Activated CD4-positive, CD25-positive, alpha-beta regulatory T cell treated with anti-CD3 and anti-CD28 coated beads, Interleukin-2, amount 50 U/mL, for 16 hours (primary cell): ENCODE data around the gene ZNF584.
A peak's percentile ranks its signal among the peaks of the same experiment; 100 is the strongest.

Source experiments
- DNase-seq: peaks from one replicate; pipeline ENCODE4 v3.0.0-alpha.2; 2020; ENCODE audit warnings: low read depth, low spot score

Gene ZNF584

DNA sequence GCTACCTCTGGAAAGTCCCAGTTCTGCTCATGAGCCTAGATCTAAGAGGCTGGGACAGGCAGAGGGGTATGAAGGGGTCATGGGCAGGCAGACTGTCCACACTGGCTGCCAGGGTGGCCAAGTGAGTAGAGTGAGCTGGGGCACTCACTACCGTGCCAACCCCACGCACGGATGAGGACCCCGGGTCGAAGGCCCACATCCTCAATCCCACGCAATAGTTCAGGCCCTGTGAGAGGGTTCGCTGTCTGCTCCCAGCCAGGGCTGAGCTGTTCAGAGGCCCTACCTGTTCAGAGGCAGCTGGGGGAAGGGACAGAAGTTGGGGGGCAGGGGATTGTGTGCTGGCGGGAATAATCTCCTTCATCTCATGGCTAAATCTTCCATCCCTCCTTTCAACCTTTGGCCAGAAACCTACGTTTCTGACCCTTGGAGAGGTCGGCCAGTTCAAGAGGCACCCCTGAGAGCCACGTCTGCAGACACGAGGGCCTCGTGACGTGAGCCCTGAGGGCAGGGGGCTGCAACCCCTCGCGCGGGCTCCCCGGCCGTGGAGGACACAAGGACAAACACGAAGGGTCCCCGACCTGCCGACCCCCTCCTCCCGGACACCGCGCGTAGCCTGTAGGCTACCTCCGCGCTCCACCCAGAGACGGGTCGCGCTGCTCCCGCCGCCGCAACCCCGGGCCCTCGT is 22.4 kb upstream of the ZNF584 start:
- no peak for DNase-seq

DNA sequence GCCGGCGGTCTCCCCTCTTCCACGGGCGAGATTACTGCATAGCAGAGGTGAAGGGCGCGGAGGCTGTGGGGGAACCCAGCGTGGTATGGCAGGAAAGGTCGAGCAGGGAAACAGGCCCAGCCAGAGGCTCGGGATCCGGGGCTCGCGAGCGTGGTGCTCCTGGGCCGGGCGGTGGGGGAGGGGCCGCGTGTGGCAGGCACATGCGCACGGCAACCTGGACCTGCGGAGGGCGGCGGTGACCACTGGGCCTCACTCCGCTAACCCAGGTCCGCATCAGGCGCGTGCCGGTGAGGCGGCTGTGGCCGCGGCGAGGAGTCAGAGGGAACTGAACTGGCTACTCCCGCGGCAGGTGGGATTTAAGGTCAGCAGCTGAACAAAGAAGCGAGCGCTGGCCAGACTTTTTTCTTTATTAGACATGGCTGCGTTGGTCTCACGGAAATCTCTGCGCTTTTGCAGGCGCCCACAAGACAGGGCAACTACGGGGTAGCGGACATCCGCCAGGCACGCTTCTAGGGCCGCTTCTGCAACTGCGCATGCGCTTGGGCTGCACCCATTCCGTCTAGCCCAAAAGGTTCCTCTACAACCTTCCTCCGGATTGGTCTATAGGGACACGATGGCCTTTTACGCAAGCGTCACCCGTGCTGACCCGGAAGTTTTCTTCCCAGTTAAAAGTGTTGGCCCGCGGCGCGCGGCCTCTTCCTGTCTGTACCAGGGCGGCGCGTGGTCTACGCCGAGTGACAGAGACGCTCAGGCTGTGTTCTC is 21.7 kb upstream of the ZNF584 start, which contains the start of gene RPS5:
Gene RPS5, plus strand, starts transcription at position 694 of the 762 bp plus-strand sequence. CDS start 869 bp downstream, outside the sequence.
- peak; percentile 97 for DNase-seq

DNA sequence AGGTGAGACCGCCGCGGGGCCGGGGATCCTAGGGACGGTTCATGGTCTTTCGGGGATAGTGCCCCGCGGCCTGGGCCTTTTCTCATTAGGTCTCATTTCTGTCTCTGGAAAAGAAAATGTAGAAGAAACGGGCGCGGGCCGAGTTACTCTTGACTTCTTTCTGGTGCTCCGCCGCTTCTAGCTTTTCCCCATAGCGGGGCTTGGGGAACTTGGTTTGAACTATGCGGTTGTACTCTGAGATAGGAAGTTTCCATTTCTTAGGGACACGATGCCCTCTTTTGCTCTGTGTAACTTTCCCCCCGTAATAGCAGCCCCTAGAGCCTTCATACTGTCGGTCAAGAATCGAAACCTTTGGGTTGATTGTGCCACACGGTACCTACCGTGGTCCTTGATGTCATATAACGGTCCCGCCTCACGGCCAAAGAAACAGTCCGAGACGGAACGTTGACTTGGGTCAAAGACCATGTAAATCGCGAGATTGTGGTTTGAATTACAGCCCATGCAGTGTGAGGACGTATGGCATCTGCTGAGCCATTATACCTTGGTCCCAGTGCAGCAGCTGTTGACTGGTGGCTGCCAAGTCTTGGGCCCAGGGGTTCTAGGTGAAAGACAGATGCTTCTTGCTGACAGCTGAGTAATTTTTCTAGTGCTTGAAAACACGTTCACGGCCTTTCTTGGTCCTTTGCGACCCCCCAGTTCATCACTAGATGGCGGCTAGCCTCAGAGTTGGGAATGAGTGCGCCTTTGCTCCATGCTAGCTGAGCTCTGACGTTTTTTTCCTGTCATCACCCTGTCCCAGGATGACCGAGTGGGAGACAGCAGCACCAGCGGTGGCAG is 20.9 kb upstream of the ZNF584 start:
- no peak for DNase-seq

DNA sequence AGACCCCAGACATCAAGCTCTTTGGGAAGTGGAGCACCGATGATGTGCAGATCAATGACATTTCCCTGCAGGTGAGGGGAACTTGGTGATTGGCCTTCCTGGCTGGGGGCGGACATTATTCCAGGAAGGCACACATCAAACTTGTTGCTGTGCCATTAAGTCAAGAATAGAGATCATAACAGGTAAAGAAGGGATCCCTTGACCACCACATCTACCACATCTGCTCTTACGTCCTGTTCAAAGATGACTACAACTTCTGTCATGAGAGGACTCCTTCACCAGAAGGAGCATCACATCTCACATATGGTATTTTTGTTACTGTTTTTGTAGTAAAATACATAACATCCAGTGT is 20.3 kb upstream of the ZNF584 start:
- DNase-seq: no peak

DNA sequence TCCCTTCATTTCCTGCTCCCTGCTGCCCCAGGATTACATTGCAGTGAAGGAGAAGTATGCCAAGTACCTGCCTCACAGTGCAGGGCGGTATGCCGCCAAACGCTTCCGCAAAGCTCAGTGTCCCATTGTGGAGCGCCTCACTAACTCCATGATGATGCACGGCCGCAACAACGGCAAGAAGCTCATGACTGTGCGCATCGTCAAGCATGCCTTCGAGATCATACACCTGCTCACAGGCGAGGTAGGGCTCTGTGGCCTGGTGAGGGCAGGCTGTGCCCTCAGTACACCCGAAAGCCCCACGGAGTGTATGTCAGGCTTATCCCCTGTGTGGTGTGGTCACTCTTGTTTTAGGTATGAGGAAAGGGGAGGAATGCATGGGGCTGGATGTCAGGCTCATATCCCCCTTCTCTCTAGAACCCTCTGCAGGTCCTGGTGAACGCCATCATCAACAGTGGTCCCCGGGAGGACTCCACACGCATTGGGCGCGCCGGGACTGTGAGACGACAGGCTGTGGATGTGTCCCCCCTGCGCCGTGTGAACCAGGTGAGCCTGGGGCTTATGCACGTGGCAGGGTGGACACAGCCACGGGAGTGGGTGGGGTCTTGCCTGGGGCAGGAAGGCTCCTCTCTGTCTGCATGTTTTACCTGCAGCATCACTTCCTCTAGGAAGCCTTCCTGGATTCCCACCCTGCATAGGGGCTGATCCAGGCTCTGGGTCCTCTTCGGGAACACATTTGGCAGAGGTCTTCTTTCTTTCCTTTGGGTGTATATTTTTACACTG is 15.3 kb upstream of the ZNF584 start:
- DNase-seq: no peak

DNA sequence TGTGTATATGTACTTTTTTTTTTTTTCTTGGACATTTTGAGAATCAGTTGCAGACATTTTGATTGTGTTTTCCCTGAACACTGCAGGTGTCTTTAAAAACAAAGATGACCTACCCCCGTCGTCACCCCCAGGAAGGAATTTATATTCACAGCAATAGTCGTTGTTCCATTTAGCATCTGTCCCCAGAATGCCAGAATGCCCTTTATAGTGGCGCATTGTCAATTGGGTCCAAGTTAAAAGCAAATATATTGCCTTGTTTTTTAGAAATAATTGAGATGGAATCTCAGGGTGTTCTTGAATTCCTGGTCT is 14.8 kb upstream of the ZNF584 start:
- no peak for DNase-seq

DNA sequence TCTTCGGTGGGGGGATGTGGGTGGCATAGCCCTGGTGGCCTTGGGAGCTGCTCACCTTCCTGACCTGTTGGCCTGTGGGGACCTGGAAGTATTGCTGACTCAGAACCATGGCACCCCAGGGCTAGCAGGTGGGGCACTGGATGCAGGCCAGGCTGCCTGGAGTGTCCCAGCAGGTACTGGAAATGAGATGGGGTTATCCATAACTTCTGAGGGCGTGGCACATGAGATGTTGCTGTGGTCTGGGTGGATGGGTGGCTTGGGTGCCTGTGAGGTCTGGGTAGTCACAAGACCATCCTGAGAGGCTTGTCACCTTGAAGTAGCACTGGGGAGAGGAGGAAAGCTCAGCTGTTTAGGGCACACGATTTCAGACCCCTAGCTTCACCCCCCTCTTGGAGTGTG is 13.6 kb upstream of the ZNF584 start:
- DNase-seq: no peak

DNA sequence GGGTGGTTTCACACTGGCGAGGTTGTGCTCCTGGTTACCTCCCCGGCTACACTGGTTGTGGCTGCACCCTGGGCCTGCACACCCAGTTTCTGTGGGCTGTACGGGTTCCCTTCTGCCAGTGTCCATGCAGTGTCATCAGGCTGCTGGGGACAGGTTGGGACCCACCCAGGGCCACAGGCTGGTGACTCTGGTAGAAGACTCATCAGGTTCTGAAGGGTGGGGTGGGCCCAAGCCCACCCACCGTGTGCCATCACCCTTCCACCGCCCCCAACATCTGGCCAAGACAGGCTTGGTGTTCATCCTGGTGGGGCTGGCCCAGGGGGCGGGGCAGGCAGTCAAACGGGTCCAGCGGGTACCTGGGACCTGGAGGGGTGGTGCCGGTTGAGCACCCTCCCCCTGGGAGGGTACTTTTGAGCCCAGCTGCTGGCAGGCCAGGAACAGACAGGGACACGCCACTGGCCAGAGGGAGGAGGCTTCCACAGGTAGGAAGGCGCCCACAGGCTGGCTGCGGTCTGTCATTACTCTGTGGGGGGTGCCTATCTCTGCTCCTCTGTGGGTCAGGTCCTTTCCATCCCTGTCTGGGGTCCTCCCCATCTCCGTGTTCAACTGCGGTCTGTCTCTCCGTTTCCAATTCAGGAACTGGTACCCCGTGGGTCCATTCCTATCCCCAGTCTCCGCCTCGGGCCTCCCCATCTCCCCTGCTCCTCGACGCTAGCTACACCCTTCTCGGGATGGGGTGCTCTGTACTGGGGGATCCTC is 13.1 kb upstream of the ZNF584 start, which contains the start of gene RNF225:
Gene RNF225, plus strand, starts transcription at position 437 of the 759 bp plus-strand sequence. CDS start 434 bp downstream, outside the sequence.
- DNase-seq: no peak

DNA sequence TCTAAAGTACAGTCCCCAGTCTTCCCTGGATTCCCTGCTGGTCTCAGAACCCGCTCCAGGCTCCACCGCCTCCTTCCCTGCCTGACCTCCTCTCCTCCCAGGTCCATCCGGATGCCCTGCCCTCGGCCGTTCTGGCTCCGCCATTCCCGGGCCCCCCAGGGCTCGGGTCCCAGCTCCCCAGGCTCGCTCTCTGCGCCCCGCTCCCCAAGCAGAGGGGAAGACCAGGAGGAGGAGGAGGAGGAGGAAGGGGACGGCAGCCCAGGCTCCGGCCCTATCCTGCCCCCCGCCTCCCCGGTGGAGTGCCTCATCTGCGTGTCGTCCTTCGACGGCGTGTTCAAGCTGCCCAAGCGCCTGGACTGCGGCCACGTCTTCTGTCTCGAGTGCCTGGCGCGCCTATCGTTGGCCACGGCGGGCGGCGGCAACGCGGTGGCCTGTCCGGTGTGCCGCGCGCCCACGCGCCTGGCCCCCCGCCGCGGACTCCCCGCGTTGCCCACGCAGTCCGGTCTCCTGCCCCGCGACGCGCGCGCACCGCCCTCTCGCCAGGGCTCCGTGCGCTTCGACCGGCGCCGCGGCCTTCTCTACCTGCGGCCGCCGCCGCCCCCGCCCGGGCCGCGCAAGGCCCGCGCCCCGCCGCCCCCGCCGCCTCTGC is 12.3 kb upstream of the ZNF584 start:
- no peak for DNase-seq

DNA sequence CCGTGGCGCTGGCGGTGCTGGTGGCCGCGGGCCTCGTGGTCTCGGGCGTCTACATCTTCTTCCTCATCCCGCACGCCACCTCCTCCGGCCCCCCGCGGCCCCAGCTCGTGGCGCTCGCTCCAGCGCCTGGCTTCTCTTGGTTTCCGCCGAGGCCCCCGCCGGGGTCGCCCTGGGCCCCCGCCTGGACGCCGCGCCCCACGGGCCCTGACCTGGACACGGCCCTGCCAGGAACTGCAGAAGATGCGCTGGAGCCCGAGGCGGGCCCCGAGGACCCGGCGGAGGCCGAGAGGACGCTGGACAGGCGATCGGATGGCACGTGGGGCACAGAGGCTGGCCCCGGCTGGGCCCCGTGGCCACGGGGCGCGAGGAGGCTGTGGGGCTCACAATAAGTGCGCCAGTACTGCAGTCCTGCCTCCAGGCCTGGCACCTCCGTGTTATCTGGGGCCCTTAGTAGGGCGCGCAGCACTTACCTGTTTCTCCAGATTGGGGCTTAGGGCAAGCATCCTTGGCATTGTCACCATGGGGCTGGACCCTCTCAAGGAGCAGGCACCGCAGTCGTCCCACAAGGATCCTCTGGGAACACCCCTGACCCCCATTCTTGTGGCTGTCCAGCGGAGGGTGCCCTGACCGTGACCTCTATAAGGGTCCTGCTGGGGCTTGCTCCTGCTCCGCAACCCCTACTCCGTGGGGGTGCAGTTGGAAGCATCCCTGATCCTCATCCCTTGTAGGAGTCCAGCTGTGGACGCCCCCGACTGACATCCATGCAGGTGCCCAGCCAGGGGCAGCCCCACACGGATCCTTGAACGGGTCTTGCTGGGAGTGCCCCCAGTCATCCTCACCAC is 11.5 kb upstream of the ZNF584 start:
- no peak for DNase-seq

DNA sequence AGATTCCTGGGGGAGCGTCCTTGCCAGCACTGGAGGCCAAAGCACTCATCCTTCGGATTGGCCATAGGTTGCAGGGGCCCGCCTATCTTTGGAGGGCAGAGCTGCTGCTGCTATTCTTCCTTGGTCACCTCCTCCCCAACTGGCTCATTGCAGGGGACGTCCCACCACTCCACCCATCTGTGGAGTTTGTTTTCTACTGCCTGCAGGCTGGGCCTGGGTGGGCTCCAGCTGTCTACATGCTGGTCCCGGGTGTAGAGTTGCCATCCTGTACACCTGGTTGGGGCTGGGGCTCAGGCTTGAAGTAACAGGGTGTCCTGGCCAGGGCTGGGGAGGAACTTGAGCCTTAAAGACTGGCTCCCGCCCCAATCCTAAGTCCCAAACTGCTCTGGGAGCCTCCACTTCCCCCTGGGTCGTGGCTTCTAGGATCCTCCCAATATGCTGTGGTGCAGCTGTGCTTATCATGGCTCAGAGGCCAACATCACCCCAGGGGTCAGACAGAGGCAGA is 10.9 kb upstream of the ZNF584 start:
- DNase-seq: no peak

DNA sequence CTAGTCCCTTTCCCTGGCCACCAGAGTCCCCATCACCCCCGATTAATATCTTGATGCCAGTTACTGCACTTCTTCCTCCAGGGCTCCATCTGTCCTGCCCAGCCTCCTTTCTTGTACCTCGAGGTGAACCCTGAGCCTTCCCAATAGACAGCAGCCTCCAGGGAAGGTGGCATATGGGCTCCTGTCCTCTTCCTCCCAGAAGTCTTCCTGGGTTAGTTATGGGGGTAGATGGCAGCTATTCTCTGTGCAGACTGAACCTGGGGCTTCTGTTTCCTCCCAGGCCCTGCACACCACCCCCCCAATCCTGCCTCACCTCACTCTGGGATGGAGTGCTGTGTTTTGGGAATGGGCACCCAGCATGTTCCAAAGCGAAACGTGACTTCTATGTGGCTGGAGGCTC is 10.4 kb upstream of the ZNF584 start:
- DNase-seq: no peak

DNA sequence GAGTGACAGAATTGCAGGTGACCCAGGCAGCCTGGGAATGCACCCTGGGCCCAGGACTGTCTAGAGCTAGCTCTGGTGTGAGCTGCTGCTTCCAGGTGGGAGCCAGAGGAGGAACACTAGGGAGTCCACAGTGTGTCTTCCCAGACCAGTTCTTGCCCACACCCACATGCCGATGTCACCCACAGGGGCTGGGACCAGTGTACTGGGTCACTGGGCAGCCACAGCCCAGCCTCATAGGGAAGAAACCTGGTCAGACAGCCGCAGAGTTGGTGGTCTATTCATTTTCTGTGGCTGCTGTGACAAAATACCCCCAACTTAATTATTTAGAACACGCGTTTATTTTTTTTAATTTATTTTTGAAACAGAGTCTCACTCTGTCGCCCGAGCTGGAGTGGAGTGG is 9.9 kb upstream of the ZNF584 start:
- DNase-seq: no peak

DNA sequence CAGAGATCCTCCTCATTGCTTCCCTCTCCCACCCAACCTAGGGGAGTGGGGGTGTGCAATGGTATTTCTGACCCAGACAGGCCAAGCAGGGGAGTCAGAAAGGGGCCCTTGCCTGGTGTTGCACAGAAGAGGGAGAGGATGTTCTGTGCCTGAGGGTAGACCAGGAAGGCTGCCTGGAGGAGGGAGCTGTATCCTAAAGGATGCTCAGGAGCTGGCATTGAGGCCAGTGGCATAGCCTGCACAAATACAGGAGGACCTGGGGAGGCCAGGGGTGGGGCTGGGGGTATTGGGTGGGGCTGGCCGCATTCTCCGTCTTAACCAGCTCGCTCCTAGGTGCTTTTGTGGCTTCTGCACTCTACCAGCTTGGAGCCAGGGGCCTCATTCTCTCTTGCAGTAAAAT is 8.5 kb upstream of the ZNF584 start:
- no peak for DNase-seq

DNA sequence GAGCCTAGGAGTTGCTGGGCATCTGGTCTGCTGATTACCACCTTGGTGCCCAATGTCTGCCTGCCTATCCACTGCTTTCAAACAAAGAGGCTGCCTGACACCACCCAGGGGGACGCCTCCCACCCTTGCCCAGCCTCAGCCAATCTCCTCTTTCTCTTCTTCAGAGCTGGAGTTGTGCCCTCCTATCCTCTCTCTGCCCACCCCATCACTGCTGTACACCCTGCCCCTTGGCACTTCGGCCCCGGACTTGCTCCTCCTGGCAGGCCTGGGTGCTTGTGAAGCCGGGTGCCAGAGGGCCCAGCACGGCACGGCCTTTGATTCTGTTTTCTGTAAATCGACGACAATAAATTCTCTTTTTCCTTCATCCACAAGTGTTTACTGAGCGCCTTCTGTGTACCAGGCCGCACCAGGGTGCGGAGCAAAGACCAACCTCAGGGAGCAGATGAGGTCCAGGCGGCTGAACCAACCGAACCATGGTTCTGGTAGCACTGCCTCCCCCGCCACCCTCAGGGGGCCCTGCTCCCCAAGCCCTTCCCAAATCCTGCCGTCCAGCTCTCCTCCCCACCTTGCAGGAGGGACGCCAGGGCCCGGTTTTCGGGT is 8.0 kb upstream of the ZNF584 start:
- no peak for DNase-seq

DNA sequence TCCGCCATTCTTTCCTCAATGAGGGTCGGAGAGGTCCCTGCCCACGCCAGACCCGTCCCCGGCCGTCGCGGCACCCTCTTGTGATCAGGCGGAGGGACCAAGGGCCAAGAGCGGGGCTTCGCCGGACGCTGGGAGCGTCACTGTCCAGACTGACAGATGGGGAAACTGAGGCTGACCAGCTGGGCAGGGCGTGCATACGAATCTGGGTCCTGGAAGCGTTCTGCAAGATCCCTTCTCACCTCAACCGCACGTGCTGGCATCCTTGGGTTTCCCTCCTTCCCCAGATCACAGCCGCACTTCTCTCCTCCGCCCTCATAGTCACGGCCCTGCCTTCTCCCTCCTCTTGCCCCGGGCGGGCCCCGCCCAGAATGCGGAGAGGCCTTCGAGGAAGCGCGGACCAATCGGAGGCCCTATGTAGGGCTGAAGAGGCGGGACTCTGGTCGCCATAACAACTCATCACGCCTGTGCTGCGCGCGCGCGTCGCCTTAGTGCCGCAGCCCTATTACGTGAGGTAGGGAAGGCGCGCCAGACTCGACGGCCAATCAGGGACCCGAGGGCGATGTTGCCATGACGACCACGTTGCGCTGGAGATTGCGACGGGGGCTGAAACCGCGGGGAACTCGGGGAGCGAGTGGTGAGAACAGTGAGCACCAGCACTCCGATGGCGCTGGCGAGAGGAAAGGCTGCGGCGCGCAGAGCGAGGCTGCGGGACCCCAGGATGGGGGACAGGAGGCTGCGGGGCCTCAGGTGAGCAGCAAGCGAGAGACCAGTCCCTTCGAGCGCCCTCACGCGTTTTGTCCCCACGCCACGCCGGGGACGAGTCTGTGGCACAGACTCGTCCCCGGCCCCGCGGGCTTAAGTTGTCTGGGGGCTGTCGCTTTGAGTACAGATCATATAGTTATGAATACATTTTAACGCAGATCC is 7.3 kb upstream of the ZNF584 start:
- DNase-seq: peak; percentile 99

DNA sequence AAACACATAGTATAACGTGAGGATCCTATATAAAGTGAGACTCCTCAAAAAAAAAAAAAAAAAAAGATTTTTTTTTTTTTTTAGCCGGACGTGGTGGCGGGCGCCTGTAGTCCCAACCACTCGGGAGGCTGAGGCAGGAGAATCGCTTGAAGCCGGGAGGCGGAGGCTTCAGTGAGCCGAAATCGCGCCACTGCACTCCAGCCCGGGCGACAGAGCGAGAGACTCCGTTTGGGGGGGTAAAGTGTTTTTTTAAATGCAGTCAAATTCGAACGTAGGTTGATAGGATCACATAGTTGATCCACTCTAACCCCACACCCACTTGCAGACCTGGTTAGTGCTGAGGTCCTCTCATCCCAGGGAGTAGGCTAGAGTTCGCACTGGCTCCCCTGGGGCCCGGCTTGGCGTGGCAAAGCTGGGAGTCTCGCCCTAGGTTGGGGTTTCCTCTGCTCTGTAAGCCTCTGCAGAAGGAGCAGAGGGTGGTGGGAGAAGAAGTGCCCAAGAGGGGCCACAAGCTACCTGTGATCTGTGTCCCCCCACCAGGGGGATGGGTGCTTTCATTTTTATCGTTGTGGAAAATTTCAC is 6.5 kb upstream of the ZNF584 start:
- DNase-seq: no peak
